GM12878 (cell line): Measurements from ENCODE around the gene TBC1D20. TPM values are rescaled to one million over a fixed set of nuclear protein-coding genes. Genes with fewer than 3 reads are reported as not detected.

ENCODE experiments used
- MTA2 ChIP-seq: fragments of 450-650 bp; IDR thresholded peaks from 2 replicates; pipeline ENCODE4 v1.6.1; 2016; ENCODE audit warnings: low read depth, mild to moderate bottlenecking, moderate library complexity
- POLR2A ChIP-seq: IDR thresholded peaks from 2 replicates; pipeline ENCODE4 v1.6.1; 2011; ENCODE audit warnings: low read depth, mild to moderate bottlenecking, low read length
- SMARCA5 ChIP-seq: fragments of 450-650 bp; IDR thresholded peaks from 2 replicates; pipeline ENCODE4 v1.6.1; 2017; ENCODE audit warnings: mild to moderate bottlenecking
- ZNF384 ChIP-seq: IDR thresholded peaks from 2 replicates; pipeline ENCODE4 v1.6.1; 2012; ENCODE audit warnings: low read depth, mild to moderate bottlenecking, low read length, improper control_type of control experiment, borderline replicate concordance
- polyA plus RNA-seq, 11 experiments: library from polyadenylated mRNA; depleted of rRNA in 4 of 11; unstranded in 6 of 11; stranded (reverse) in 5 of 11; fragments of >200 nt; fragmentation: Nextera tagmentation in 4 of 11; fragmentation: Illumina TruSeq in 1 of 11; extraction: Ambion mirVana in 4 of 11; extraction: Trizol in 1 of 11; gene quantifications; 1 replicate in 1 of 11; 2 replicates in 10 of 11; pipeline versions ENCODE4 v1.2.1 to v1.2.3, GENCODE V29; 2011 to 2016; ENCODE audit warnings: inconsistent platforms in 2 of 11, missing spikeins in 2 of 11, low read depth in 1 of 11
- total RNA-seq, 4 experiments: library from RNA; depleted of rRNA in 3 of 4; stranded (reverse); fragments of >200 nt in 3 of 4; fragmentation: Illumina TruSeq in 1 of 4; extraction: Trizol in 1 of 4; gene quantifications; 2 replicates each; pipeline versions ENCODE4 v1.2.1 to v1.2.3, GENCODE V29; 2013 to 2021
- TF ChIP-seq, protein P1 (sequence below): fragments of 450-650 bp; IDR thresholded peaks from 2 replicates; pipeline ENCODE4 v1.6.1; 2014; ENCODE audit warnings: mild to moderate bottlenecking
- TF ChIP-seq, protein P2 (sequence below): IDR thresholded peaks from 2 replicates; pipeline ENCODE4 v1.6.1; 2012; ENCODE audit warnings: low read depth, low read length, improper control_type of control experiment
- TF ChIP-seq, protein P3 (sequence below): IDR thresholded peaks from 2 replicates; pipeline ENCODE4 v1.6.1; 2011; ENCODE audit warnings: borderline replicate concordance, low read depth, mild to moderate bottlenecking, moderate library complexity, mixed read lengths, low read length; ENCODE audit not compliant: insufficient read depth; ENCODE audit errors: extremely low read length
- TF ChIP-seq, protein P4 (sequence below): fragments of 450-650 bp; IDR thresholded peaks from 2 replicates; pipeline ENCODE4 v1.6.1; 2017; ENCODE audit warnings: mild to moderate bottlenecking, moderate library complexity

Gene TBC1D20
- total and polyA plus RNA-seq, 10 of the 15 experiments (the other 5 are each of a cell fraction or from before 2014, with no cell fraction given) = 4.3 to 17.9 (median 11.2) TPM

DNA sequence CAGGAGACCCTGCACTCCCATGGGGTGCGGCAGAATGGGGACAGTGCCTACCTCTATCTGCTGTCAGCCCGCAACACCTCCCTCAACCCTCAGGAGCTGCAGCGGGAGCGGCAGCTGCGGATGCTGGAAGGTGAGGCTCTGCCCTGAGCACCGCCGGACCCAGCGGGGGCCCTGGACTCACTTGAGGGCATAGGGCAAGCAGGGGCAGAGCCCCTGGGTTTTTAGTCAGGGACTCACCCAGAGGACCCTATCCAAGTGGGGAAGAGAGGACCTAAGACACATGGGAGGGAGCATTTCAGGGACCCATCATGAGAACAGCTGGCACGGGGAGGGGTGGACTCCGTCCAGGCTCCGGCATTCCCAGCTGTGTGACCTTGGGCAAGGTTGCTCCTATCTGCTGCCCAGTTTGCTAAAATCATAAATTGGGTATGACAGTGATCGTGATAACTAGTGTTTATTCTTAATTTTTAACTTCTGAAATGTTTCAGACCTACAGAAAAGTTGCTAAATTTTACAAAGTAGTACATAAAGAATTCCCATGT is 44.5 kb downstream of the TBC1D20 start (continued):
- TF ChIP-seq, protein P1, sequence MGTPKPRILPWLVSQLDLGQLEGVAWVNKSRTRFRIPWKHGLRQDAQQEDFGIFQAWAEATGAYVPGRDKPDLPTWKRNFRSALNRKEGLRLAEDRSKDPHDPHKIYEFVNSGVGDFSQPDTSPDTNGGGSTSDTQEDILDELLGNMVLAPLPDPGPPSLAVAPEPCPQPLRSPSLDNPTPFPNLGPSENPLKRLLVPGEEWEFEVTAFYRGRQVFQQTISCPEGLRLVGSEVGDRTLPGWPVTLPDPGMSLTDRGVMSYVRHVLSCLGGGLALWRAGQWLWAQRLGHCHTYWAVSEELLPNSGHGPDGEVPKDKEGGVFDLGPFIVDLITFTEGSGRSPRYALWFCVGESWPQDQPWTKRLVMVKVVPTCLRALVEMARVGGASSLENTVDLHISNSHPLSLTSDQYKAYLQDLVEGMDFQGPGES = no peak
- TF ChIP-seq POLR2A (no peak), MTA2 (no peak), SMARCA5 (no peak), ZNF384 (no peak)
- TF ChIP-seq, protein P2, sequence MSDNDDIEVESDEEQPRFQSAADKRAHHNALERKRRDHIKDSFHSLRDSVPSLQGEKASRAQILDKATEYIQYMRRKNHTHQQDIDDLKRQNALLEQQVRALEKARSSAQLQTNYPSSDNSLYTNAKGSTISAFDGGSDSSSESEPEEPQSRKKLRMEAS = no peak
- TF ChIP-seq, protein P3, sequence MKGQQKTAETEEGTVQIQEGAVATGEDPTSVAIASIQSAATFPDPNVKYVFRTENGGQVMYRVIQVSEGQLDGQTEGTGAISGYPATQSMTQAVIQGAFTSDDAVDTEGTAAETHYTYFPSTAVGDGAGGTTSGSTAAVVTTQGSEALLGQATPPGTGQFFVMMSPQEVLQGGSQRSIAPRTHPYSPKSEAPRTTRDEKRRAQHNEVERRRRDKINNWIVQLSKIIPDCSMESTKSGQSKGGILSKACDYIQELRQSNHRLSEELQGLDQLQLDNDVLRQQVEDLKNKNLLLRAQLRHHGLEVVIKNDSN = no peak
- TF ChIP-seq, protein P4, sequence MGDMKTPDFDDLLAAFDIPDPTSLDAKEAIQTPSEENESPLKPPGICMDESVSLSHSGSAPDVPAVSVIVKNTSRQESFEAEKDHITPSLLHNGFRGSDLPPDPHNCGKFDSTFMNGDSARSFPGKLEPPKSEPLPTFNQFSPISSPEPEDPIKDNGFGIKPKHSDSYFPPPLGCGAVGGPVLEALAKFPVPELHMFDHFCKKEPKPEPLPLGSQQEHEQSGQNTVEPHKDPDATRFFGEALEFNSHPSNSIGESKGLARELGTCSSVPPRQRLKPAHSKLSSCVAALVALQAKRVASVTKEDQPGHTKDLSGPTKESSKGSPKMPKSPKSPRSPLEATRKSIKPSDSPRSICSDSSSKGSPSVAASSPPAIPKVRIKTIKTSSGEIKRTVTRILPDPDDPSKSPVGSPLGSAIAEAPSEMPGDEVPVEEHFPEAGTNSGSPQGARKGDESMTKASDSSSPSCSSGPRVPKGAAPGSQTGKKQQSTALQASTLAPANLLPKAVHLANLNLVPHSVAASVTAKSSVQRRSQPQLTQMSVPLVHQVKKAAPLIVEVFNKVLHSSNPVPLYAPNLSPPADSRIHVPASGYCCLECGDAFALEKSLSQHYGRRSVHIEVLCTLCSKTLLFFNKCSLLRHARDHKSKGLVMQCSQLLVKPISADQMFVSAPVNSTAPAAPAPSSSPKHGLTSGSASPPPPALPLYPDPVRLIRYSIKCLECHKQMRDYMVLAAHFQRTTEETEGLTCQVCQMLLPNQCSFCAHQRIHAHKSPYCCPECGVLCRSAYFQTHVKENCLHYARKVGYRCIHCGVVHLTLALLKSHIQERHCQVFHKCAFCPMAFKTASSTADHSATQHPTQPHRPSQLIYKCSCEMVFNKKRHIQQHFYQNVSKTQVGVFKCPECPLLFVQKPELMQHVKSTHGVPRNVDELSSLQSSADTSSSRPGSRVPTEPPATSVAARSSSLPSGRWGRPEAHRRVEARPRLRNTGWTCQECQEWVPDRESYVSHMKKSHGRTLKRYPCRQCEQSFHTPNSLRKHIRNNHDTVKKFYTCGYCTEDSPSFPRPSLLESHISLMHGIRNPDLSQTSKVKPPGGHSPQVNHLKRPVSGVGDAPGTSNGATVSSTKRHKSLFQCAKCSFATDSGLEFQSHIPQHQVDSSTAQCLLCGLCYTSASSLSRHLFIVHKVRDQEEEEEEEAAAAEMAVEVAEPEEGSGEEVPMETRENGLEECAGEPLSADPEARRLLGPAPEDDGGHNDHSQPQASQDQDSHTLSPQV = no peak
- TF ChIP-seq, all 136 proteins: peak for 0
